ENCODE results near the gene ANO4. TPM values are rescaled to one million over a fixed set of nuclear protein-coding genes. Genes with fewer than 3 reads are reported as not detected.
"Not testable (repeated sequence)": the region's sequence is repeated elsewhere in the genome, so short reads cannot be mapped to it uniquely, and the experiment has no call there.

The ANO4 gene
- total RNA-seq, 2 donors from 2014 or later = 0.33 to 0.83 TPM

- no peak for DNase-seq (ENCODE audit: low spot score)
- intact Hi-C loops (cut with DNase I) = no loop called here
Observed at GRCh38 chr12:101051901-101052550, 257.4 kb downstream of the ANO4 start.

- no peak for DNase-seq (ENCODE audit: low spot score)
- intact Hi-C loops (cut with DNase I) = no loop called here
Observed at GRCh38 chr12:101053203-101053602, 258.6 kb downstream of the ANO4 start.

DNA sequence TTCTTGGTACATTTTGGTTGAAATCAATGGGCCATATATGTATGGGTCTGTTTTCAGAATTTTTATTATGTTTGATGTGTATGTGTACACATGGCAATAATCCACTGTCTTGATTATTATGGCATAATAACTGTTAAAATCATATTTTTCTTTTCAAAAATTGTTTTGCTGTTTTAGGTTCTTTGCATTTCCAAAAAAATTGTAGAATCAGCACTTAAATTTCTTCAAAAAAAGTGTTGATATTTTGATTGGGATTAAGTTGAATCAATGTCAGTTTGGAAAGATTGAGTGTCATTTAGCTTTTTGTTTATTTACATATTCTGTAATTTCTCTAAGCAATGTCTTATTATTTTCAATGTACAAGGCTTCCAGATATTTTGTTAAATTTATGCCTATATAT lies 261.4 kb downstream of the ANO4 start:
- intact Hi-C loops (cut with DNase I) = no loop called here
- no peak for DNase-seq (ENCODE audit: low spot score)

DNA sequence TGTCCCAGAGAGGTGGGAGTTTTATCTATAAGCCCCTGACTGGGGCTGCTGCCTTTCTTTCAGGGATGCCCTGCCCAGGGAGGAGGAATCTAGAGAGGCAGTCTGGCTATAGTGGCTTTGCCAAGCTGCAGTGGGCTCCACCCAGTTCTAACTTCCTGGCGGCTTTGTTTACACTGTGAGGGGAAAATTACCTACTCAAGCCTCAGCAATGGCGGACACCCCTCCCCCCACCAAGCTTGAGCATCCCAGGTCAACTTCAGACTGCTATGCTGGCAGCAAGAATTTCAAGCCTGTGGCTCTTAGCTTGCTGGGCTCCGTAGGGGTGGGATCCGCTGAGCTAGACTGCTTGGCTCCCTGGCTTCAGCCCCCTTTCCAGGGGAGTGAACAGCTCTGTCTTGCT lies 267.9 kb downstream of the ANO4 start:
- intact Hi-C loops (cut with DNase I); DNase-seq (ENCODE audit: low spot score): not testable (repeated sequence)

- intact Hi-C loops (cut with DNase I) = no loop called here
- no peak for DNase-seq (ENCODE audit: low spot score)
Observed at GRCh38 chr12:101064721-101065120, 270.1 kb downstream of the ANO4 start.

GRCh38 chr12:101066489-101066888 lies 271.9 kb downstream of the ANO4 start:
- intact Hi-C loops (cut with DNase I) = no loop called here

GRCh38 chr12:101068402-101068801 lies 273.8 kb downstream of the ANO4 start:
- intact Hi-C loops (cut with DNase I) = no loop called here
- no peak for DNase-seq (ENCODE audit: low spot score)

More at GRCh38 chr12:101066489-101066888, 271.9 kb downstream of the ANO4 start:
- no peak for DNase-seq (ENCODE audit: low spot score)

DNA sequence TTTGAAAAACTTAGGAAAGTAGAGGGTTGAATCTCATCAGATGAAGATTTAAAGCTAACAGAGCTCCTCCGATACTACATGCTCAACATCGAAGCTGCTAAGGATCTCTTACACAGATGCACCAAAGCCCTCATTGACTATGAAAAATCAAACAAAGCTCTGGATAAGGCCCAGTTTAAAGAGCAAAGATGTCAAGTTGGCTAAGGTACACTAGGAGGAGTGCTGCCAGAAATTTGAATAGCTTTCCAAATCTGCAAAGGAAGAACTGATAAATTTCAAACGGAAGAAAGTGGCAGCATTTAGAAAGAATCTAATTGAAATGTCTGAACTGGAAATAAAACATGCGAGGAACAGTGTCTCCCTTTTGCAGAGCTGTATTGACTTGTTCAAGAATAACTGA lies 274.3 kb downstream of the ANO4 start:
- intact Hi-C loops (cut with DNase I) = no loop called here
- DNase-seq (ENCODE audit: low spot score) = no peak

DNA sequence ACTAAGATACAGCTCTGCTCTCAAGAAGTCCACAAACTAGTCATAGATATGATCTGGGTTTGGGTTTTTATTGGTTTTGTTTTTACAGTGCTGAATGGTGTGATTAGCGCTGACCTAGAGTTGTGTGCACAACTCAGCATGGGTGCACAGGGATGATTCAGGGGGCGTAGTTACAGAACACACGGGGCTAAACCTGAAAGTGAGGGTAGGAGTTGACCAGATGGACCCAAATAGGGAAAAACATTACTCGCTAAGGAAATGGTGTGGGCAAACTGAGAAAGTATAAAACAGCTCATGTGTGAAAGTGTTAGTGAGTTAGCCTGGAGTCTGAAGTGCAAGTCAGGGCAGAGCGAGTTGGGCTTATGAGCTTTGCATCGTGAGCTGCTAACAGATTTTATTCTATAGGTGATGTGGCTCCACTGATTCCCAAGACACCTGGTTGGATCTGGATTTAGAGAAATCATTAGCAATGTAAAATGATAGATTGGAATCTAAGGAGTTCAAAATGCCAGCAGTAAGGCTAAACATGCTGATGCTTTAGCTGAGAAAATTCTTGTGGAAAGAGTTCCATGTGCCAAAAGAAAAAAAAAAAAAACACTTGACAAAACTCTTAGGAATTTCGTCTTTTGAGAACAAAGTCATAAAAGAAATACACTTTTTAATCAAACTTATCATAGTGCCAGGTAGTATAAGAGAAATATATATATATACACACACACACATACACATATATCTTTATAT lies 280.5 kb downstream of the ANO4 start:
- intact Hi-C loops (cut with DNase I) = no loop called here
- DNase-seq (ENCODE audit: low spot score) = no peak

- intact Hi-C loops (cut with DNase I) = no loop called here
- no peak for DNase-seq (ENCODE audit: low spot score)
Observed at GRCh38 chr12:101076921-101077320, 282.3 kb downstream of the ANO4 start.

- intact Hi-C loops (cut with DNase I) = no loop called here
Observed at GRCh38 chr12:101077791-101078528, 283.4 kb downstream of the ANO4 start.

DNA sequence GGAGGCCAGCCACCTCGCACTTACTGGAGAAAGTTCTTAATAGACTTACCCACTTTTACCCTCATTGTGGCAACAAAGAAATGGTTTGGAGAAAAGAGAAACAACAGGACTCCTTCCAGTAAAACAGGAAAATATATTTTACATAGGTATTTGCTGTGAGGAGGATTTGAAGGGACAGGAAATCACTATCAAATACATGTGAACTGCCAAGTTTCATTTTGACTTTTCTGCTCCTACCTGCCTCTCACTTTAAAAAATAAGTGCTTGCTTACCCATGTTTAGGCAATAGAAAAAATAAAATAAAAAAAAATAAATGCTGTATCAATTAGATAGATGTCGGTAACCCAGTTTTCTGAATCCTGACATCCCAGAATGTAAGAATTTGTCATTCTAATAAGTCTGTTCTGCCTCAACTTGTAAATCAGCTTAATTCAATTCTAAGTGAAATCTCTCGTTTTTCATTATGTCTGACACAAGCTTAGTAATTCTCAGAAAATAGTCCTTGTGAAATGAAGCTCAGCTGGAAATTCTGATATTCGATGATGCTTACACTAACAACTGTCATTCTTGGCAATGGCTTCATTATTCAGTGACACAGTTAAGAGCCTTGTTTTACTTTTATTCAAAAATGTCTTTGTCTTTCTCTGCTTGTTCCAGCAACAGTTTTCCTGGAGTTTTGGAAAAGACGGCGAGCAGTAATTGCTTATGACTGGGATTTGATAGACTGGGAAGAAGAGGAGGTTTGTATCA lies 284.1 kb downstream of the ANO4 start:
- intact Hi-C loops (cut with DNase I) = no loop called here
- no peak for DNase-seq (ENCODE audit: low spot score)

More at GRCh38 chr12:101077791-101078528, 283.4 kb downstream of the ANO4 start:
- no peak for DNase-seq (ENCODE audit: low spot score)

DNA sequence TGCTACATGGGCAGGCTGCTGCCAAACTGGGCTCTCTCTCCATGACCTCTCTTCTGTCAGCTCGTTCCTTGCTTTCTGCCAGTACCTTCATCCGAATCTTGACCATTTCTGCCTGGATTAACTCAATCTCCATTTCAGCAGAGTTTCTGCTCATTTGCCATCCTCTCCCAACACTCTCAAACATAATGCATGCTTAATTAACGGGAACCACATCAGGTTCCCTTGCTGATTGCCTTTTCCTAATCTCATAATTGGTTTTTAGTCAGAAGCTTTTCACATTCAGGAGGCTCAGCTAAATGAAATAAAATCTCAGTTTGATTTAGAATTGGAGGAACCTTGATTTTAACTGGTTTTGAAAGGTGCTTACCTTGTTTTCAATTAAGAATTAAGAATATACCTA lies 288.1 kb downstream of the ANO4 start:
- intact Hi-C loops (cut with DNase I) = no loop called here
- DNase-seq (ENCODE audit: low spot score) = no peak

DNA sequence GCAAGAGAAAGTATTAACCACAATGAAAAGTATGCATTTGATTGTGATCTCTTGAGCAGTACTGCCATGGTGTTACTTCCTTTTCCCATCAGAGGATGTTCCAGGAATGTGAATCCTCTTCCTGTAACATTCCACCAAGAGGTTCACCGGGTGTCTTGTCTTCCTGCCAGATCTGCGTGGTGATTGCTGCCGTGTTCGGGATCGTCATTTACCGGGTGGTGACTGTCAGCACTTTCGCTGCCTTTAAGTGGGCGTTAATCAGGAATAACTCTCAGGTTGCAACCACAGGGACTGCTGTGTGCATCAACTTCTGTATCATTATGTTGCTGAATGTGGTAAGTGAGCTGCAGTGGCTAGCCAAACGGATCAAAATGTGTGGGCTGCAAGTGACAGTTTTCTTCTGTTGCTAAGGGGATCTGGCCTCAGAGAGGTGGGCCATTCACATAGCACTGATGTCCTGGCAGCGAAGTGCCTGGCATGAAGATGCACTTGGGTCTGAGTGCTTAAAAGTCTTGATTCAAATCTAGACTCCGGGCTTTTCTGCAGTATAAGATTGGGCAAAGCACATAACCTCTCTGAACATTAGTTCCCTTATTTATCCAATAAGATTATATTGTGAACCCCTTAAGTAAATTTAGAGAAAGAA lies 292.0 kb downstream of the ANO4 start:
- intact Hi-C loops (cut with DNase I) = no loop called here

DNA sequence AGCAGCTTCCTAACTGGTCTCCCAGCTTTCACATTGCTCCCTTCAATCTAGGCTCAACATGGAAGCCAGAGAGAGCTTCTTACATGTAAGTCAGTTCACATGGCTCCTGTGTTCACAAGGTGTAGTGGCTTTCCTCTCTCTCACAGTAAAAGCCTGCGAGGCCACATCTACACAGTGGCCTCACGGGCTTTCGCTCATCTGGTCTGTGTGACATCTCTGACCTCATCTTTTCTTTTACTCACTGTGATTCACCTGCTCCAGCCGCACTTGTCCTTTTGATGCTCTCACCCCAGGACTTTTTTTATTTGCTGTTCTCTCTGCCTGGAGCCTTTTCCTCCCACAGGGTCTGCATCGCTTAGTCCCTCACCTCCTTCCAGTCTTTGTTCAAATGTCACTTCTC lies 293.3 kb downstream of the ANO4 start:
- intact Hi-C loops (cut with DNase I) = no loop called here
- no peak for DNase-seq (ENCODE audit: low spot score)

More for the DNA sequence above, 292.0 kb downstream of the ANO4 start:
- DNase-seq (ENCODE audit: low spot score) = no peak

GRCh38 chr12:101089271-101089670 lies 294.7 kb downstream of the ANO4 start:
- no peak for DNase-seq (ENCODE audit: low spot score)
- intact Hi-C loops (cut with DNase I) = no loop called here

GRCh38 chr12:101090222-101090621 lies 295.6 kb downstream of the ANO4 start:
- DNase-seq (ENCODE audit: low spot score) = not testable (repeated sequence)
- intact Hi-C loops (cut with DNase I) = loop anchor here in 1 of 2 donors (5.0 kb wide), 1 partner anchor 1862 kb away; no protein-coding TSS in a partner anchor

DNA sequence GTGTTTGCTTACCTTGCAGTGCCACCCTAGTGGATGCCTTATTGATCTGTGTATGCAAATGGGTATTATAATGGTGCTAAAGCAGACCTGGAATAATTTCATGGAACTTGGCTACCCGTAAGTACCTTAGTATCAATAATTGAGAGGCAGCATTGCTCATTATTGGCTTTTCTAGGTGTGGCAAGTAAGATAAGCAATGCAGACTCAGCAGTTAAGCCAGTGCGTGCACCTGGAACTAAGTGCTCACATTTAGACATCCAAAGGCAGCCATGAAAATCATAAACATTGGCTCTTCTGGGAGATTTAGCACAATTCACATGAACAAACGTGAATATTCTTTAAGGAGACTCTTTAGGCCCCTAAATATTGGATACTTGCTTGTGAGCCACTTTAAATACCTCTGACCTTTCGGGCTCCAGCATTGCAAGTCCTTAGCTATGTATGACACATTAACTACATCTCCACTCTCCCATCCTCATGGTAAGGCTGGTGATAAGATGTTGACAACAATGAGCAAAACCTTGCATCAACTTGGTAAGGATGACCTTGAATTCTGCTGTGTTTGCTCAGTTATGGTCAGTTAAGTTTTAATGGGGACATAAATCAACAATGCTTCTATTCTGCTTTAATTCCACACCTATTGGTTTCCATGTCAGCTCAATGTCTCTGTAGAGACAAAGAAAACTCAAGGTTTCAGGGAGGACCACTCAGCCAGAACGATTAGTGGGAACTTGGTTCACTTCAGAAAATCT lies 303.4 kb downstream of the ANO4 start:
- intact Hi-C loops (cut with DNase I) = no loop called here
- DNase-seq (ENCODE audit: low spot score) = no peak

Measured in posterior vena cava (tissue), 2 donors.